Fibroblast of pulmonary artery (primary cell): ENCODE measurements around the gene SNTB2.

Experiments
- DNase-seq: peaks from one replicate; pipeline ENCODE4 v3.0.0-alpha.2; 2010; ENCODE audit warnings: low read depth
- H3K4me3 ChIP-seq: replicated peaks from 2 replicates; pipeline ENCODE4 v1.5.1; 2011; ENCODE audit warnings: low read depth, mild to moderate bottlenecking, control low read depth, low read length, moderate library complexity
- TF ChIP-seq, protein P1 (sequence below): IDR thresholded peaks from 2 replicates; pipeline ENCODE4 v1.5.1; 2011; ENCODE audit warnings: mild to moderate bottlenecking, control low read depth, low read length, inconsistent platforms; ENCODE audit errors: missing control alignments

SNTB2 gene

GRCh38 chr16:69320740-69321073 lies 133.7 kb downstream of the SNTB2 start:
- no peak overlapping the region for H3K4me3 ChIP-seq
- TF ChIP-seq, protein P1, sequence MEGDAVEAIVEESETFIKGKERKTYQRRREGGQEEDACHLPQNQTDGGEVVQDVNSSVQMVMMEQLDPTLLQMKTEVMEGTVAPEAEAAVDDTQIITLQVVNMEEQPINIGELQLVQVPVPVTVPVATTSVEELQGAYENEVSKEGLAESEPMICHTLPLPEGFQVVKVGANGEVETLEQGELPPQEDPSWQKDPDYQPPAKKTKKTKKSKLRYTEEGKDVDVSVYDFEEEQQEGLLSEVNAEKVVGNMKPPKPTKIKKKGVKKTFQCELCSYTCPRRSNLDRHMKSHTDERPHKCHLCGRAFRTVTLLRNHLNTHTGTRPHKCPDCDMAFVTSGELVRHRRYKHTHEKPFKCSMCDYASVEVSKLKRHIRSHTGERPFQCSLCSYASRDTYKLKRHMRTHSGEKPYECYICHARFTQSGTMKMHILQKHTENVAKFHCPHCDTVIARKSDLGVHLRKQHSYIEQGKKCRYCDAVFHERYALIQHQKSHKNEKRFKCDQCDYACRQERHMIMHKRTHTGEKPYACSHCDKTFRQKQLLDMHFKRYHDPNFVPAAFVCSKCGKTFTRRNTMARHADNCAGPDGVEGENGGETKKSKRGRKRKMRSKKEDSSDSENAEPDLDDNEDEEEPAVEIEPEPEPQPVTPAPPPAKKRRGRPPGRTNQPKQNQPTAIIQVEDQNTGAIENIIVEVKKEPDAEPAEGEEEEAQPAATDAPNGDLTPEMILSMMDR: no peak
- DNase-seq: no peak

- TF ChIP-seq, protein P1: no peak
- no peak overlapping the region for H3K4me3 ChIP-seq
- no peak for DNase-seq
Measured at GRCh38 chr16:69321080-69321479, 134.1 kb downstream of the SNTB2 start.

DNA sequence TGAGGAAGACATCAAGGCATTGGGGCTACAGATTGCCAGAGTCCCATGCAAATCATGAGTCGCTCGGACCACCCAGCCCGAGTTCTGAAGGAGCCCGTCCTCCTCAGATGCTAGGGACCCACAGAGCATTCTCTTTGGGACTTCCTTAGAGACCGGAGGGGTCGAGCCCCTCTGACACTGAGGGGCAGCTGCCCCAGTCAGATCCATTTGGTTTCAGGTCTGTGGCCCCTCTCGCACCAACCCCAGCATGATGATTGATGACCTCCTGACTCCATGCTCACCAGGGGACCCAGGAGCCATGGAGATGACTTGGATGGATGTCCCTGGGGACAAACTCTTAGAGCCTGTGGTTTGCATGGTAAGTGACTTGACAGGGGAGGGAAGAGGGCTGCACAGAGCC lies 135.4 kb downstream of the SNTB2 start:
- no peak overlapping the region for H3K4me3 ChIP-seq
- DNase-seq: no peak
- TF ChIP-seq, protein P1: no peak

GRCh38 chr16:69323415-69323814 lies 136.5 kb downstream of the SNTB2 start:
- TF ChIP-seq, protein P1: no peak
- H3K4me3 ChIP-seq: no peak overlapping the region
- DNase-seq: no peak

DNA sequence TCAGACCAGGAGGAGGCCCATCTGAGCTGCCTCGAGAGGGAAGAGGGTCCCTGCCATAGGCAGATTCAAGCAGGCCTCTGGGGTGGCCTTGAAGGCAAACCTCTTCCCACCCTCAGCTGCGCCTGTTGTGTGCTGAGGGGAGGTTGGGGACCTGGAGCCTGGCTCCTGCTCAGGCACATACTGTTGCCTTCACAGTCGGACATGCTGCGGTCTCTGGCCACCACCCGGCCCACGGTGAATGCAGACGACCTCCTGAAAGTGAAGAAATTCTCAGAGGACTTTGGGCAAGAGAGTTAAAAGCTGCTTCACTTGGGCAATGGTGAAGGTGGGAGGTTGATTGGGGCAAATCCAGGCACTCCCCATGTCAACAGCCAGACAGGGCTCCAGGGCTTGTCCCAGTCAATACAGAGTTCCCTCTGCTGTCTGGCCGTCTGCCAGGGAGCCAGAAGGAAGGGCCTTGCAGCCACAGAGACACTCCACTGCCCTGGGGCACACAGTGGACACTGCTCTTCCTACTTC lies 137.1 kb downstream of the SNTB2 start:
- TF ChIP-seq, protein P1: no peak
- H3K4me3 ChIP-seq: no peak overlapping the region
- no peak for DNase-seq

- TF ChIP-seq, protein P1: no peak
- DNase-seq: no peak
Measured at GRCh38 chr16:69324585-69325253, 137.8 kb downstream of the SNTB2 start.

GRCh38 chr16:69325784-69326171 lies 138.8 kb downstream of the SNTB2 start:
- no peak for DNase-seq
- H3K4me3 ChIP-seq: no peak overlapping the region
- TF ChIP-seq, protein P1: no peak

More at GRCh38 chr16:69324585-69325253, 137.8 kb downstream of the SNTB2 start:
- no peak overlapping the region for H3K4me3 ChIP-seq
